ES-I3 (cell line): ENCODE results near the gene KDM5B.
A peak's percentile ranks its signal among the peaks of the same experiment; 100 is the strongest.
"Not testable (repeated sequence)": the region's sequence is repeated elsewhere in the genome, so short reads cannot be mapped to it uniquely, and the experiment has no call there.

Experiments
- H3K36me3 ChIP-seq: 2 replicates; pipeline ENCODE4 v1.6.1; 2013; ENCODE audit warnings: mild to moderate bottlenecking, low read length, control low read depth, moderate library complexity; ENCODE audit not compliant: insufficient read depth
- H3K4me1 ChIP-seq: 2 replicates; pipeline ENCODE4 v1.6.1; 2013; ENCODE audit warnings: mild to moderate bottlenecking, control low read depth, low read length; ENCODE audit not compliant: insufficient read depth
- H3K9ac ChIP-seq: 2 replicates; pipeline ENCODE4 v1.6.1; 2013; ENCODE audit warnings: low read depth, mild to moderate bottlenecking, low read length, moderate library complexity
- H3K9me3 ChIP-seq: 2 replicates; pipeline ENCODE4 v1.6.1; 2013; ENCODE audit warnings: mild to moderate bottlenecking, low read length, moderate library complexity; ENCODE audit not compliant: control insufficient read depth, insufficient read depth

KDM5B gene

DNA sequence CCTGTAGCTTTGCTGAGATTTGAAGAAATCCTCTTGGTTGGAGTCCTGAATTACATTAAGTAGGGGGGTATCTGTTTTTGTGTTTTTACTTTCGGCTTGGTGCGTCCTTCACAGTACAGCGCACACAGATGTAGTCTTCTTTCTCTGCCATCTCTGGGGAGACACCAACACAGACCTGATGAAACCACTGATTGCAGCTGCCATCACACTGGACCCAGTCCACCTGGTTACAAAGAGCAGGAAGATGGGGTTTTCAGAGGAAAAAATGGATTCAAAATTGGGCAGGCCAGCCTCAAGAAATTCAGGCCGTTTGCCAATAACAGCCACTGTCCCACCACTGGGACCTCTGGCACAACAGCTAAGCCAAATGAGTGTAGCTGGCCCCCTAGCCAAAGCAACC lies 79.3 kb downstream of the KDM5B start:
- Histone ChIP-seq H3K9ac (no peak overlapping the region; the same call in 1 of the 2 replicates), H3K9me3 (no peaks in the 10 kb centered on the region), H3K36me3 (peaks cover 56% of the 10 kb centered on the region), H3K4me1 (no peaks in the 10 kb centered on the region)

DNA sequence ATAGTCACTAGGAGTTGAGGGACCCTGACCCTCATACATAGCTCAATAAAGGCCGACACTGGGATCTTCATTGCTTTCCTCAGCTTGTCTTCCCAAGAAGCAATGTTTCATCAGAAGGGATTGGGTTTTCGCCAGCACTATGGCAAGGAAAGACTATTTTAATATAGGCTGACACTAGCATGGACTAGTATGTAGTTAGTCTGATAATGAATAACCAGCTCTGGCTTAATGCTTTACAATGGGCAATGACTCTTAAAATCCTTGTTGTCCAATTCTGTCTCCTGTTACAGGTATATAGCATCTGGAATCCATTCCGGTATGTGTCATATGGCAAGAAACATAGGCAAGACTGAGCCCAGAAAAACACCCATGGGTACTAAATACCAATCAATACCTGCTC lies 82.7 kb downstream of the KDM5B start:
- H3K9ac ChIP-seq, result no peak overlapping the region
- H3K36me3 ChIP-seq, result peaks cover 28% of the 10 kb centered on the region
- H3K9me3 ChIP-seq, result no peaks in the 10 kb centered on the region
- H3K4me1 ChIP-seq, result no peaks in the 10 kb centered on the region

DNA sequence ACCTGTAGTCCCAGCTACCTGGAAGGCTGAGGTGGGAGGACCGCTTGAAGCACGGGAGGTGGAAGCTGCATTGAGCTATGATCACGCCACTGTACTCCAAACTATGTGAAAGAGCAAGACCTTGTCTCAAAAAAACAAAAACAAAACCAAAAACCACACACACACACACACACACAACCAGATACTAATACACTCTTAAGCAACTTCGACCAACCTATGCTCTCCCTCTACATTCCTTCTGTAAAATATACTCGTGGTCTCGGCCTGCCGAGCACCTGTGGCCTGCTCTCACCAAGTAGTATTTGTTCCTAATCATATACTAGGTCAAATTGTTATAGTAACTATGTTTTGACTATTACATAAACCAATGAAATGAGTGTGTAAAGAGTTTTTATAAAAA lies 84.5 kb downstream of the KDM5B start:
- Histone ChIP-seq H3K9me3 (no peaks in the 10 kb centered on the region), H3K9ac (no peak overlapping the region), H3K4me1 (no peaks in the 10 kb centered on the region), H3K36me3 (peaks cover 10% of the 10 kb centered on the region)

DNA sequence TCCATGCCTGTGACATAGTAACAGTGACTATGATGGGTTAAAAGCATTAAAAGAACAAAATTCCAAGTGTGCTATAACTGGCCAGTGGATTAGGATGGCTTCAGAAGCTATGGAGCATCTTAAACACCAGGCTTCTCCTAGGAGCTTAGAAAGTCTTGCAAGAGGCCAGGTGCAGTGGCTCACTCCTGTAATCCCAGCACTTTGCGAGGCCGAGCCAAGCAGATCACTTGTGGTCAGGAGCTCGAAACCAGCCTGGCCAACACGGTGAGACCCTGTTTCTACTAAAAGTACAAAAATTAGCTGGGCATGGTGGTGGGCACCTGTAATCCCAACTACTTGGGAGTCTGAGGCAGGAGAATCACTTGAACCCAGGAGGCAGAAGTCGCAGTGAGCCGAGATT lies 85.2 kb downstream of the KDM5B start:
- not testable (repeated sequence) for H3K9ac ChIP-seq, H3K36me3 ChIP-seq, H3K4me1 ChIP-seq, H3K9me3 ChIP-seq

DNA sequence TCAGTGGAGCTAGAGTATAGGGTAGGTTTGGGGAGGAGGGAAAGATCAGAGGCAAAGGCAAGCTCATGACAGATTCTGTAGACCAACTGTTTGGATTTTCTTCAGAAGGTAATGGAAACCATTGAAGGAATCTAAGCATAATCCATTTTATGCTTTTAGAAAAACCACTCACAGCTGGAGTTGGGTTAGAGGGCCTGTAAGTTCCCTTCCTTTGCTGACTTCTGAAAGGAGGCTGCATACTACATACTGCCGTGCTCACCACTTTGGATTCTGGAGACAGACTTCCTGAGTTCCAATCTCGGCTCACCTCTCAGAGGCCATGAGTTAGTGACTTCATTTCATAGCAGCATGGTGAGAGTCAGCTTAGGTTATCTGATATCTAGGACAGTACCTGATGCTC lies 91.6 kb downstream of the KDM5B start:
- Histone ChIP-seq H3K4me1 (peaks cover 16% of the 10 kb centered on the region), H3K9me3 (no peaks in the 10 kb centered on the region), H3K9ac (no peak overlapping the region), H3K36me3 (no peaks in the 10 kb centered on the region)

DNA sequence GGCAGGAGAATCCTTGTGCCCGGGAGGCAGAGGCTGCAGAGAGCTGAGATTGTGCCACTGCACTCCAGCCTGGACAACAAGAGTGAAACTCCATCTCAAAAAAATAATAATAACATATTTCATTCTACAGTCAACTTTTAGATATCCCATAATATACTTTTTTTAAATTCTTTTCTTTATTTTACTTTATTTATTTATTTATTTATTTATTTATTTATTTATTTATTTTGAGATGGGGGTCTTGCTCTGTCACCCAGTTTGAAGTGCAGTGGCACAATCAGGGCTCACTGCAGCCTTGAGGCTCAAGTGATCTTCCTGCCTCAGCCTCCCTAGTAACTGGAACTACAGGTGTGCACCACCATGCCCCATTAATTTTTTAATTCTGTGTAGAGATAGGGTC lies 94.0 kb downstream of the KDM5B start:
- not testable (repeated sequence) for H3K36me3 ChIP-seq, H3K9me3 ChIP-seq, H3K9ac ChIP-seq
- H3K4me1 ChIP-seq, result peaks cover 23% of the 10 kb centered on the region

DNA sequence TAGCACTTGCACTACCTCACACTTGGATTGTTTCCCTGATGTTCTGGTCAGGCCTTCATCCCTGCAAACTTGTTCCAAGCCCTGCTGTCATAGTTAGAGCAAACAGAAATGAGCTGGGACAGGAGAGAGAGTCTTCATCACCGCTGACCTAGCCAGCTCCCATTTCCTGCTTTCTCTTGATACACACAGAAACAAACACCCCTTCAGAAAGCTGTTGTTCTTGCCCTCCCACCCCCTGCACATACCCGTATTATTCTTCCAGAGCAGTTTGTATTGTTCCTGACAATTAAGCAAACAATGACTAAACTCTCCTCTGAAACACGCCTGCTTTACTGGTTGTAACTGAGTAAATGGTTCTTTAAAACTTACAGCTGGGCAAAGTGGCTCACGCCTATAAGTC lies 95.1 kb downstream of the KDM5B start:
- H3K36me3 ChIP-seq, result no peaks in the 10 kb centered on the region
- H3K9me3 ChIP-seq, result no peaks in the 10 kb centered on the region
- H3K4me1 ChIP-seq, result peaks cover 23% of the 10 kb centered on the region
- no peak overlapping the region for H3K9ac ChIP-seq

DNA sequence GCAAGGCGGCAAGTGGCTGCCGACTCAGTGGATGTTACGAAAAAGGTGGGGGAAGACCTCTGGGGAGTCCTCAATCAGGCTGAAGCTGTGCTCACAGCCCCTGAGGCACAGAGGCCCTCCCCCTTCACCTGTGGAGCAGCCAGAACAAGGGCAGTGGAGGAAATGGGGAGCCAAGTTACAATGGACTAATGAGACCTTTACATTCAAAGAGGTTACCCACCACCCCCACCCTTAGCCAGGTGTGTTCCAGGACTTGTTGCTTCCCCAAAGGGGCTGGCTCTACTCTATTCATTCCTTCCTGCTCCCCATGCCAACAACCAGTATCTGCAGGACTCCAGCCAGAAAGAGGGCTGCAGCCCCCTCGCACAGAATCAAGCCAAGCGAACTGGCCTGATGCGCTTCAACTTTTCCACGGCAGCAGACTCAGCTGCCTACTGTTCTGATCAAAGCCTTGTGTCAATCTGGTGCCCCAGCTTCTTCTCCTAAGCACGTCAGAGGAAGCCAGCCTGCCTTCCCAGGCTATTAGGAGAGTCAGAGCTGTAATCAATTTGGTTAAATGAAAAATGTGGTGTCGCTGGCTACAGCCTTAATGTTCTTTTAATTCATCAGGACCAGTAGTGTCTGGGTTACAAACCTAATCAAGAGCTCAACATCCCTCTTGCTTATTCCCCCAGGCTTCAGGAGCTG lies 96.1 kb downstream of the KDM5B start:
- peaks cover 23% of the 10 kb centered on the region for H3K4me1 ChIP-seq
- H3K9me3 ChIP-seq, result no peaks in the 10 kb centered on the region
- no peaks in the 10 kb centered on the region for H3K36me3 ChIP-seq
- H3K9ac ChIP-seq, result no peak overlapping the region

DNA sequence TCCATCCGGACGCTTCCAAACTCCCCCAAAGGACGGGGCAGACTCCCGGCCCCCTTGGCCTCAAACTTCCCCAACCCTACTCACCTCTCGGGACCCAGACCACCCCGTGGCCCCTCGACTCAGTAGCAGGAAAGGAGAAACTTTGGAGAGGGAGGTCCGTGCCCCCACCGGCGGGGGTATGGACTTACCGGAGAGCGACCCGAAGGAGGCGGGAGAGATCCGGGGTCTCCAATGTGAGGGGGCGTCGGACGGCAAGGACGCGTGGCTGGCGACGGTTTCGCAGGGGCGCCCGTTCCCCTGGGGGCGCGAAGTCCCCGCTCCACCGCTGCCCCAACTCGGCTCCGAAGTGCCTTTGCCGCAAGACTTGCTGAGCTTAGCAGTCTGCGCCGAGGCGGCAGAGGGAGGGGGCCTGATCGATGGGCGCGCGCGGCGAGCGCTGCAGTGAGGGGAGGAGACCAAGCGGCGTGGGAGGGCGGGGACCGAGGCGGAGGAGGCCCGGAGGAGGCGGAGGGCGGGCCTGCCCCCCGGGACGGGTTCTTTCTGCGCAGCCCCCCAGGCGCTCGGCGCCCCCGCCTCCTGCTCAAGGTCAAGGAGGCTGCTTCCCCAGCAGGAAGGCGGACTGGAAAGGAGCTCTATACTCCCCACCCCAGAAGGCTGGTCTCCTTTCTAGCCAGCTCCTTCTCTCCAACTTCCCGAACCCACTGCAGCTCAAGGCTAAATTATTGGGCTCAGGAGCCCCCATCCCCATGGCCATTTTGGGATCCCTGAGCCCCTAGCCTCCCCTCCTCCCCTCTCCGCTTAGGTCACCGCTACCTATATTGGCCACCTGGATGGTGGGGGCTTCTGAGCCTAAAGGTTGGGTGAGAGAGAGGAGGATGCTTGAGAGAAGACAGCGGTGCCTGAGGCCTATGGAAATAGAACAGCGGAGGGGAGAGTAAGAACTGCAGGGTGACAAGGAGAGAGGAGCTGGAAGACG lies 97.9 kb downstream of the KDM5B start, which contains the start of gene SYT2:
Gene SYT2 (minus strand): TSS at position 385 of the 976 bp plus-strand sequence. CDS start 104,682 bp downstream, outside the sequence.
- no peaks in the 10 kb centered on the region; the same call in 1 of the 2 replicates for H3K9me3 ChIP-seq
- H3K9ac ChIP-seq, result peak within 1 kb of the TSS; percentile 71
- H3K36me3 ChIP-seq, result no peaks in the 10 kb centered on the region
- H3K4me1 ChIP-seq, result peaks cover 23% of the 10 kb centered on the region

DNA sequence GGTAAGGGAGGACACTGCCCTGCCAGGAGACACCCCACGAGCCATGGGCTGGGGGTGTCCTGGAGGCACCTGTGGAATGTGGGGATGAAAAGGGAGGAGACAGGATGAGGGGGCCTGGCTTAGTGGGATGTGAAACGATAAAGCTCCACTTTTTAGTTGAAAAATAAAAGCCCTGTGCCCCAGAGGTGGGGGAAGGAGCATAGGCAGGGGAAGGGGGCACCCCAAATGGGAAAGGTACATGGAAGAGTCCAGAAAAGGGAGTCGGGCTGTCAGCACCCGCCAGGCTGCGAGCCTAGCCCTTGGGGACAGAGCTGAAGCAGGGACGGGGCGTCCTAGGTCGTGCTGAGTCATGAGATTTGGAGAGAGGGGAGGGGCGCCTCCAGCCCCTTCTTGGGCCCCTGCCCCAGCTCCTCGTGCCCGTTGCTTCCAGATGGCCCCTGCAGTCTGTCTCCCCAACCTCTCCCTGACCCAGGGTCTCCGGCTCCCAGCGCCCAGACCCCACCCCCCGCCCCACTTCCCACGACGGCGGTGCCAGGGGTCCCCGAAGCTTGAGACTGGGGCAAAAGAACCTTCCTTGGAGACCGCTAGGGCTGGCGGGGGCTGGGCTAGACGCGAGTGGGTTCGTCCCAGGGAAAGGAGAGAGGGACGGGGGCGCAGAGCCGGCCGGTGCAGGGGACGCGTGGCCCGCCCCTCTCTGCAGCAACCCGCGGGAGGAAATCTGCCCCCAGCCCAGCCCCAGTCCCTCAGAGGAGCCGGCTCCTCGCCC lies 98.8 kb downstream of the KDM5B start:
- H3K9me3 ChIP-seq, result no peaks in the 10 kb centered on the region; the same call in 1 of the 2 replicates
- peak overlapping the region; percentile 71; the same call in 1 of the 2 replicates for H3K9ac ChIP-seq
- no peaks in the 10 kb centered on the region for H3K36me3 ChIP-seq
- peaks cover 23% of the 10 kb centered on the region for H3K4me1 ChIP-seq

DNA sequence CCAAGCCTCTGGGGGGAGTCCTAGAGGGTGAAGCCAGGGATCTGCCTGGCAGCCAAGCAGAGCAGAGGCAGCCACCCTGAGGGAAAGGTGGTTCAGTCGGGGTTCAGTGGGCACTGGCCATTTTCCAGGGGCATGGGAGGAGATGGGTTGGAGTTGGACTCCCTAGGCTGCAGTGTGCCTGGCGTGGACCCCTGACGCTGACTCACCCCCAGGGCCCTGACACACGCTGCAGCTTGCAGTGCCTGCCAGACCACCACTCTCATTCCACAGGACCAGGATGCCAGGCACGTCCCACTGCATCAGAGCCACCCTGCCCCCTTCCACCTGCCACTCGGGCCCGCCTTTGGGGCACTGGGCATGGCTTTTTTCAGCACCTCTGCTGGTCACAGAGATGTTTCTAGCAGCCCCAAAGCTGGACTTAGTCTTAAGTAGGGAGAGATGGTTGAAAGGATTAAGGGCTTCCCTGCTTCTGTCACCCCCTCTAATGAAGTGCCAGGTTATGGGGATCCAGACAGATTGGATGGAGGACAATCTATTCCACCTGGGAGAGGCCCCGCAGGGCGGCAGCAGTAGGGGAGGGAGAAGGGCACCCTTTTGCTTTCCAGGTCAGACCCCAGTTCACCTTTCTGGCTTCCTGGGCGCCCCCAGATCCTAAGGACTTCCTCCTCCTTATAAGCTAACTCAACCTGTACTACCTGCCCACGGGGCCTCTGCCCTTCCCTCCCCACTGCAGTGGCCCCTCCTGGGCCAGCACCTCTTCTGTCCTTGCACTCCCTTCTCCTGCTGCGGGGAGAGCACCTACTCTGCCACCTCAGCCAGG lies 99.6 kb downstream of the KDM5B start:
- Histone ChIP-seq H3K36me3 (no peaks in the 10 kb centered on the region), H3K9ac (peak overlapping the region; percentile 71; the same call in 1 of the 2 replicates), H3K4me1 (peaks cover 23% of the 10 kb centered on the region), H3K9me3 (no peaks in the 10 kb centered on the region; the same call in 1 of the 2 replicates)

DNA sequence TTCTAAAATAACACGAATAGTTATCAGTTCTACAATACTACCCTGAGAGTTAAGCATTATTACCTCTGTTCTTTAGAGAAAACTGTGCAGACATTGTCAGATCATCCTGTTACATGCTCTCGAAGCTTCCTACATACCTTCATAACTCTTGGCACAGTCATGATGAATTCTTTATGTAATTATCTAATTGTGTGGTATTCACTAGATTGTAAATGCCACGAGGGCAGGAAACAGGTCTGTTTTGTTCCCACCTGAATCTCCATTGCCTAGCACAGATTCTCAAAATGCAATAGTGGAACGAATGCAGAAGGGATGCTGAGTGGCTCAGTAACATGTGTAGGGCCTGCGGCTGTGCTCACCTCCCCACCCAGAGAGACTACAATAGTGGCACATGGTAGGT lies 101.4 kb downstream of the KDM5B start:
- Histone ChIP-seq H3K9ac (no peak overlapping the region), H3K4me1 (peaks cover 9% of the 10 kb centered on the region), H3K36me3 (no peaks in the 10 kb centered on the region), H3K9me3 (no peaks in the 10 kb centered on the region; the same call in 1 of the 2 replicates)

DNA sequence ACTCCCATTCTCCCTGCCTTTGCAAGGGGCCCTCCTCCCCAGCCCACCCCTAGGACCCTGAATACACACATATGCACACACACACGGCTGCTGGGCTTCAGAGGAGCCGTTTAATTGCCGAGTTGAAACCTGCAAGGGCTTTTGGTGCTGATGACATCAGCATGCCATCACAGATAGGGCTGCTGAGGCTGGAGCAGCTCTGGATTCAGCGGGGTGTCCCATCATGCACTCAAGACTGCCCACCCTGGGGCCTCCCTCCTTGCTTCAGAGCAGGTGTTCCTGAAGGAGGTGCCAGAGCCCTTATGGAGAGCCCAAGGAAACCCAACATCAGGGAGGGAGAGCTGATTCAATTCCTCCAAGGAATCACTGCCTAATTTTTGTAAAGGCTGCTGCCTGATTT lies 103.6 kb downstream of the KDM5B start:
- H3K9me3 ChIP-seq, result no peaks in the 10 kb centered on the region; the same call in 1 of the 2 replicates
- H3K4me1 ChIP-seq, result no peaks in the 10 kb centered on the region
- no peak overlapping the region for H3K9ac ChIP-seq
- H3K36me3 ChIP-seq, result no peaks in the 10 kb centered on the region
